Loucy (cell line): ENCODE data around the gene NEDD4L.

Source experiments
- EZH2phosphoT487 ChIP-seq: fragments of 200-600 bp; IDR thresholded peaks from 2 replicates; pipeline ENCODE4 v1.6.1; 2018; ENCODE audit warnings: antibody characterized with exemption, mild to moderate bottlenecking, moderate library complexity, borderline replicate concordance
- TF ChIP-seq, protein P1 (sequence below): fragments of 200-600 bp; sonication (generic); conservative IDR thresholded peaks from 2 replicates; pipeline ENCODE4 v1.5.1; 2014; ENCODE audit warnings: mild to moderate bottlenecking, antibody characterized with exemption, low read length

DNA sequence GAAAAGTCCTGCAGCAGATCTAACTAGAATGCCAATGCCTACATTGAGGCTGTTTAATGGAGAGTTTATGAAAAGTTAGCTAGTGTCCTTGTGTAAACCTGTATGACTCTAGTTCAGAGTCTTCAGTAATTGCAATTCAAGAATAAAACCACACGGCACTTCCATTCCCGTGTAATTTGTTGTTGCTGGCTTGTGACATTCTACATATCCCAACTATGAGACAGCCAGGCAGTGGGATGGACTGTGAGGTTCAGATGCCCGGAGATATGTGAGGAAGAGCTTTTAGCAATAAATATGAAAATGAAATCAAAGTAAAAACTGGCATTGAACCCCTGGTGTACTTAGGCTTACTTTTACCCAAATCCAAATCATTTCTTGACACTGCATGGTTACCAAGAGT lies 263.4 kb downstream of the NEDD4L start:
- TF ChIP-seq, protein P1, sequence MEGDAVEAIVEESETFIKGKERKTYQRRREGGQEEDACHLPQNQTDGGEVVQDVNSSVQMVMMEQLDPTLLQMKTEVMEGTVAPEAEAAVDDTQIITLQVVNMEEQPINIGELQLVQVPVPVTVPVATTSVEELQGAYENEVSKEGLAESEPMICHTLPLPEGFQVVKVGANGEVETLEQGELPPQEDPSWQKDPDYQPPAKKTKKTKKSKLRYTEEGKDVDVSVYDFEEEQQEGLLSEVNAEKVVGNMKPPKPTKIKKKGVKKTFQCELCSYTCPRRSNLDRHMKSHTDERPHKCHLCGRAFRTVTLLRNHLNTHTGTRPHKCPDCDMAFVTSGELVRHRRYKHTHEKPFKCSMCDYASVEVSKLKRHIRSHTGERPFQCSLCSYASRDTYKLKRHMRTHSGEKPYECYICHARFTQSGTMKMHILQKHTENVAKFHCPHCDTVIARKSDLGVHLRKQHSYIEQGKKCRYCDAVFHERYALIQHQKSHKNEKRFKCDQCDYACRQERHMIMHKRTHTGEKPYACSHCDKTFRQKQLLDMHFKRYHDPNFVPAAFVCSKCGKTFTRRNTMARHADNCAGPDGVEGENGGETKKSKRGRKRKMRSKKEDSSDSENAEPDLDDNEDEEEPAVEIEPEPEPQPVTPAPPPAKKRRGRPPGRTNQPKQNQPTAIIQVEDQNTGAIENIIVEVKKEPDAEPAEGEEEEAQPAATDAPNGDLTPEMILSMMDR, result no peak
- no peak for TF ChIP-seq EZH2phosphoT487
